ENCODE measurements around the gene BICD1.
"Not testable (repeated sequence)": the region's sequence is repeated elsewhere in the genome, so short reads cannot be mapped to it uniquely, and the experiment has no call there.

BICD1 gene

GRCh38 chr12:32242641-32243040 is 136.0 kb downstream of the BICD1 start:
- no peak for DNase-seq (ENCODE audit: low read depth, low spot score)

GRCh38 chr12:32248441-32249140 is 141.9 kb downstream of the BICD1 start:
- DNase-seq (ENCODE audit: low read depth, low spot score), result no peak

GRCh38 chr12:32249777-32250176 is 143.1 kb downstream of the BICD1 start:
- no peak for DNase-seq (ENCODE audit: low read depth, low spot score)

GRCh38 chr12:32252199-32253073 is 145.8 kb downstream of the BICD1 start:
- DNase-seq (ENCODE audit: low read depth, low spot score), result no peak

GRCh38 chr12:32253154-32253790 is 146.6 kb downstream of the BICD1 start:
- DNase-seq (ENCODE audit: low read depth, low spot score), result no peak

GRCh38 chr12:32254260-32254956 is 147.8 kb downstream of the BICD1 start:
- no peak for DNase-seq (ENCODE audit: low read depth, low spot score)

GRCh38 chr12:32255588-32255987 is 148.9 kb downstream of the BICD1 start:
- no peak for DNase-seq (ENCODE audit: low read depth, low spot score)

GRCh38 chr12:32257695-32258496 is 151.2 kb downstream of the BICD1 start:
- no peak for DNase-seq (ENCODE audit: low read depth, low spot score)

GRCh38 chr12:32260696-32261095 is 154.0 kb downstream of the BICD1 start:
- no peak for DNase-seq (ENCODE audit: low read depth, low spot score)

GRCh38 chr12:32261638-32262037 is 155.0 kb downstream of the BICD1 start:
- DNase-seq (ENCODE audit: low read depth, low spot score), result no peak

GRCh38 chr12:32264961-32265360 is 158.3 kb downstream of the BICD1 start:
- DNase-seq (ENCODE audit: low read depth, low spot score), result no peak

- DNase-seq (ENCODE audit: low read depth, low spot score), result no peak
Measured at GRCh38 chr12:32265456-32265855, 158.8 kb downstream of the BICD1 start.

- no peak for DNase-seq (ENCODE audit: low read depth, low spot score)
Measured at GRCh38 chr12:32265951-32266350, 159.3 kb downstream of the BICD1 start.

GRCh38 chr12:32266756-32267155 is 160.1 kb downstream of the BICD1 start:
- DNase-seq (ENCODE audit: low read depth, low spot score), result no peak

- no peak for DNase-seq (ENCODE audit: low read depth, low spot score)
Measured at GRCh38 chr12:32270818-32271710, 164.4 kb downstream of the BICD1 start.

- DNase-seq (ENCODE audit: low read depth, low spot score), result no peak
Measured at GRCh38 chr12:32272465-32272864, 165.8 kb downstream of the BICD1 start.

GRCh38 chr12:32273063-32273522 is 166.4 kb downstream of the BICD1 start:
- no peak for DNase-seq (ENCODE audit: low read depth, low spot score)

- DNase-seq (ENCODE audit: low read depth, low spot score), result no peak
Measured at GRCh38 chr12:32273712-32274111, 167.1 kb downstream of the BICD1 start.

- DNase-seq (ENCODE audit: low read depth, low spot score), result no peak
Measured at GRCh38 chr12:32274665-32275064, 168.0 kb downstream of the BICD1 start.

- DNase-seq (ENCODE audit: low read depth, low spot score), result not testable (repeated sequence)
Measured at GRCh38 chr12:32275520-32275919, 168.9 kb downstream of the BICD1 start.
